Measurements from ENCODE around the gene KRT12. TPM values are rescaled to one million over a fixed set of nuclear protein-coding genes. Genes with fewer than 3 reads are reported as not detected.

The KRT12 gene
- total and polyA plus RNA-seq, 2 donors, result 0.52 to 1.6 TPM

GRCh38 chr17:40852364-40852763 lies 14.7 kb downstream of the KRT12 start:
- no peak for DNase-seq (ENCODE audit: low read depth in 6 of 9, low spot score in 9 of 9)
- no peaks in the 10 kb centered on the region for H3K4me1 ChIP-seq (ENCODE audit: control insufficient read depth in 2 of 2, insufficient read depth in 2 of 2, low read length in 2 of 2)
- peaks cover 0 to 2% of the 10 kb centered on the region in 2 donors for H3K27me3 ChIP-seq (ENCODE audit: control insufficient read depth in 2 of 2, insufficient read depth in 1 of 2, low read length in 1 of 2)
- H3K4me3 ChIP-seq (ENCODE audit: low read length in 2 of 2), result no peak overlapping the region
- H3K36me3 ChIP-seq (ENCODE audit: control insufficient read depth in 2 of 2, insufficient read depth in 2 of 2, low read length in 1 of 2), result no peaks in the 10 kb centered on the region
- no peaks in the 10 kb centered on the region for H3K9me3 ChIP-seq (ENCODE audit: control insufficient read depth in 2 of 2, insufficient read depth in 1 of 2, low read length in 1 of 2)
- 87% methylated on average over 1 of the region's 1 CpG for WGBS
- no peak overlapping the region for H3K27ac ChIP-seq (ENCODE audit: low read depth in 1 of 2, low read length in 1 of 2)

- H3K27me3 ChIP-seq (ENCODE audit: control insufficient read depth in 2 of 2, insufficient read depth in 1 of 2, low read length in 1 of 2), result peaks cover 0 to 2% of the 10 kb centered on the region in 2 donors
- no peak overlapping the region for H3K27ac ChIP-seq (ENCODE audit: low read depth in 1 of 2, low read length in 1 of 2)
- 96% methylated on average over 3 of the region's 3 CpGs for WGBS
- DNase-seq (ENCODE audit: low read depth in 6 of 9, low spot score in 9 of 9), result no peak
- H3K36me3 ChIP-seq (ENCODE audit: control insufficient read depth in 2 of 2, insufficient read depth in 2 of 2, low read length in 1 of 2), result no peaks in the 10 kb centered on the region
- H3K9me3 ChIP-seq (ENCODE audit: control insufficient read depth in 2 of 2, insufficient read depth in 1 of 2, low read length in 1 of 2), result no peaks in the 10 kb centered on the region
- H3K4me3 ChIP-seq (ENCODE audit: low read length in 2 of 2), result no peak overlapping the region
- no peaks in the 10 kb centered on the region for H3K4me1 ChIP-seq (ENCODE audit: control insufficient read depth in 2 of 2, insufficient read depth in 2 of 2, low read length in 2 of 2)
These were observed 16.6 kb downstream of the KRT12 start for GRCh38 chr17:40850293-40850972.

GRCh38 chr17:40849723-40850122 lies 17.3 kb downstream of the KRT12 start:
- no peaks in the 10 kb centered on the region for H3K36me3 ChIP-seq (ENCODE audit: control insufficient read depth in 2 of 2, insufficient read depth in 2 of 2, low read length in 1 of 2)
- DNase-seq (ENCODE audit: low read depth in 6 of 9, low spot score in 9 of 9), result no peak
- H3K27me3 ChIP-seq (ENCODE audit: control insufficient read depth in 2 of 2, insufficient read depth in 1 of 2, low read length in 1 of 2), result peaks cover 0 to 2% of the 10 kb centered on the region in 2 donors
- H3K9me3 ChIP-seq (ENCODE audit: control insufficient read depth in 2 of 2, insufficient read depth in 1 of 2, low read length in 1 of 2), result no peaks in the 10 kb centered on the region
- no peak overlapping the region for H3K27ac ChIP-seq (ENCODE audit: low read depth in 1 of 2, low read length in 1 of 2)
- WGBS, result 94% methylated on average over 4 of the region's 4 CpGs
- H3K4me3 ChIP-seq (ENCODE audit: low read length in 2 of 2), result no peak overlapping the region
- H3K4me1 ChIP-seq (ENCODE audit: control insufficient read depth in 2 of 2, insufficient read depth in 2 of 2, low read length in 2 of 2), result no peaks in the 10 kb centered on the region

GRCh38 chr17:40848583-40849235 lies 18.3 kb downstream of the KRT12 start:
- H3K4me3 ChIP-seq (ENCODE audit: low read length in 2 of 2), result no peak overlapping the region
- H3K27ac ChIP-seq (ENCODE audit: low read depth in 1 of 2, low read length in 1 of 2), result no peak overlapping the region
- DNase-seq (ENCODE audit: low read depth in 6 of 9, low spot score in 9 of 9), result no peak
- 89% methylated on average over 1 of the region's 1 CpG for WGBS
- H3K4me1 ChIP-seq (ENCODE audit: control insufficient read depth in 2 of 2, insufficient read depth in 2 of 2, low read length in 2 of 2), result no peaks in the 10 kb centered on the region
- no peaks in the 10 kb centered on the region for H3K9me3 ChIP-seq (ENCODE audit: control insufficient read depth in 2 of 2, insufficient read depth in 1 of 2, low read length in 1 of 2)
- peaks cover 0 to 2% of the 10 kb centered on the region in 2 donors for H3K27me3 ChIP-seq (ENCODE audit: control insufficient read depth in 2 of 2, insufficient read depth in 1 of 2, low read length in 1 of 2)
- no peaks in the 10 kb centered on the region for H3K36me3 ChIP-seq (ENCODE audit: control insufficient read depth in 2 of 2, insufficient read depth in 2 of 2, low read length in 1 of 2)

- Histone ChIP-seq H3K36me3 (ENCODE audit: control insufficient read depth in 2 of 2, insufficient read depth in 2 of 2, low read length in 1 of 2) (no peaks in the 10 kb centered on the region), H3K27me3 (ENCODE audit: control insufficient read depth in 2 of 2, insufficient read depth in 1 of 2, low read length in 1 of 2) (no peaks in the 10 kb centered on the region), H3K9me3 (ENCODE audit: control insufficient read depth in 2 of 2, insufficient read depth in 1 of 2, low read length in 1 of 2) (no peaks in the 10 kb centered on the region), H3K27ac (ENCODE audit: low read depth in 1 of 2, low read length in 1 of 2) (no peak overlapping the region), H3K4me3 (ENCODE audit: low read length in 2 of 2) (no peak overlapping the region), H3K4me1 (ENCODE audit: control insufficient read depth in 2 of 2, insufficient read depth in 2 of 2, low read length in 2 of 2) (no peaks in the 10 kb centered on the region)
- DNase-seq (ENCODE audit: low read depth in 6 of 9, low spot score in 9 of 9), result no peak
- WGBS, result 62% methylated on average over 1 of the region's 1 CpG
These were observed 20.4 kb downstream of the KRT12 start for GRCh38 chr17:40846515-40847144.

GRCh38 chr17:40844671-40845107 lies 22.3 kb downstream of the KRT12 start:
- WGBS, result 91% methylated on average over 4 of the region's 4 CpGs
- no peak overlapping the region for H3K4me3 ChIP-seq (ENCODE audit: low read length in 2 of 2)
- no peaks in the 10 kb centered on the region for H3K27me3 ChIP-seq (ENCODE audit: control insufficient read depth in 2 of 2, insufficient read depth in 1 of 2, low read length in 1 of 2)
- H3K4me1 ChIP-seq (ENCODE audit: control insufficient read depth in 2 of 2, insufficient read depth in 2 of 2, low read length in 2 of 2), result no peaks in the 10 kb centered on the region
- no peak for DNase-seq (ENCODE audit: low read depth in 6 of 9, low spot score in 9 of 9)
- H3K27ac ChIP-seq (ENCODE audit: low read depth in 1 of 2, low read length in 1 of 2), result no peak overlapping the region
- H3K36me3 ChIP-seq (ENCODE audit: control insufficient read depth in 2 of 2, insufficient read depth in 2 of 2, low read length in 1 of 2), result no peaks in the 10 kb centered on the region
- no peaks in the 10 kb centered on the region for H3K9me3 ChIP-seq (ENCODE audit: control insufficient read depth in 2 of 2, insufficient read depth in 1 of 2, low read length in 1 of 2)

GRCh38 chr17:40843242-40843641 lies 23.8 kb downstream of the KRT12 start:
- no peaks in the 10 kb centered on the region for H3K36me3 ChIP-seq (ENCODE audit: control insufficient read depth in 2 of 2, insufficient read depth in 2 of 2, low read length in 1 of 2)

GRCh38 chr17:40841246-40841645 lies 25.8 kb downstream of the KRT12 start:
- H3K36me3 ChIP-seq (ENCODE audit: control insufficient read depth in 2 of 2, insufficient read depth in 2 of 2, low read length in 1 of 2), result no peaks in the 10 kb centered on the region
- no peaks in the 10 kb centered on the region for H3K27me3 ChIP-seq (ENCODE audit: control insufficient read depth in 2 of 2, insufficient read depth in 1 of 2, low read length in 1 of 2)
- WGBS, result 92% methylated on average over 3 of the region's 3 CpGs
- DNase-seq (ENCODE audit: low read depth in 6 of 9, low spot score in 9 of 9), result no peak
- H3K27ac ChIP-seq (ENCODE audit: low read depth in 1 of 2, low read length in 1 of 2), result no peak overlapping the region
- no peaks in the 10 kb centered on the region for H3K9me3 ChIP-seq (ENCODE audit: control insufficient read depth in 2 of 2, insufficient read depth in 1 of 2, low read length in 1 of 2)
- no peak overlapping the region for H3K4me3 ChIP-seq (ENCODE audit: low read length in 2 of 2)
- H3K4me1 ChIP-seq (ENCODE audit: control insufficient read depth in 2 of 2, insufficient read depth in 2 of 2, low read length in 2 of 2), result no peaks in the 10 kb centered on the region

More at GRCh38 chr17:40843242-40843641, 23.8 kb downstream of the KRT12 start:
- no peak overlapping the region for H3K4me3 ChIP-seq (ENCODE audit: low read length in 2 of 2)
- no peak overlapping the region for H3K27ac ChIP-seq (ENCODE audit: low read depth in 1 of 2, low read length in 1 of 2)
- no peak for DNase-seq (ENCODE audit: low read depth in 6 of 9, low spot score in 9 of 9)
- H3K4me1 ChIP-seq (ENCODE audit: control insufficient read depth in 2 of 2, insufficient read depth in 2 of 2, low read length in 2 of 2), result no peaks in the 10 kb centered on the region
- no peaks in the 10 kb centered on the region for H3K9me3 ChIP-seq (ENCODE audit: control insufficient read depth in 2 of 2, insufficient read depth in 1 of 2, low read length in 1 of 2)
- 59% methylated on average over 3 of the region's 3 CpGs for WGBS
- no peaks in the 10 kb centered on the region for H3K27me3 ChIP-seq (ENCODE audit: control insufficient read depth in 2 of 2, insufficient read depth in 1 of 2, low read length in 1 of 2)

- DNase-seq (ENCODE audit: low read depth in 6 of 9, low spot score in 9 of 9), result no peak
- 88% methylated on average over 3 of the region's 3 CpGs for WGBS
- Histone ChIP-seq H3K27me3 (ENCODE audit: control insufficient read depth in 2 of 2, insufficient read depth in 1 of 2, low read length in 1 of 2) (no peaks in the 10 kb centered on the region), H3K9me3 (ENCODE audit: control insufficient read depth in 2 of 2, insufficient read depth in 1 of 2, low read length in 1 of 2) (no peaks in the 10 kb centered on the region), H3K36me3 (ENCODE audit: control insufficient read depth in 2 of 2, insufficient read depth in 2 of 2, low read length in 1 of 2) (peaks cover 0 to 3% of the 10 kb centered on the region in 2 donors), H3K27ac (ENCODE audit: low read depth in 1 of 2, low read length in 1 of 2) (no peak overlapping the region), H3K4me3 (ENCODE audit: low read length in 2 of 2) (no peak overlapping the region), H3K4me1 (ENCODE audit: control insufficient read depth in 2 of 2, insufficient read depth in 2 of 2, low read length in 2 of 2) (no peaks in the 10 kb centered on the region)
These were observed 27.8 kb downstream of the KRT12 start for GRCh38 chr17:40839194-40839593.

Measured in thymus (tissue), 11 donors.